Panc1 (cell line): Measurements from ENCODE around the gene DNAJA3.

Source experiments
- POLR2AphosphoS5 ChIP-seq: IDR thresholded peaks from 2 replicates; pipeline ENCODE4 v1.6.1; 2012; ENCODE audit warnings: mild to moderate bottlenecking, low read depth, low read length, moderate library complexity
- SIN3A ChIP-seq: IDR thresholded peaks from 2 replicates; pipeline ENCODE4 v1.6.1; 2012; ENCODE audit warnings: low read depth, mild to moderate bottlenecking, low read length, moderate library complexity, borderline replicate concordance; ENCODE audit not compliant: insufficient read depth
- TF ChIP-seq, protein P1 (sequence below), 2 experiments: IDR thresholded peaks; 2 replicates each; pipeline ENCODE4 v1.6.1; 2011 to 2012; ENCODE audit warnings: low read depth in 2 of 2, control low read depth in 1 of 2, low read length in 1 of 2, mild to moderate bottlenecking in 1 of 2, moderate library complexity in 1 of 2; ENCODE audit not compliant: insufficient read depth in 1 of 2
- TF ChIP-seq, protein P2 (sequence below): fragments of 450-650 bp; IDR thresholded peaks from 2 replicates; pipeline ENCODE4 v1.5.1; 2017; ENCODE audit warnings: mild to moderate bottlenecking

DNA sequence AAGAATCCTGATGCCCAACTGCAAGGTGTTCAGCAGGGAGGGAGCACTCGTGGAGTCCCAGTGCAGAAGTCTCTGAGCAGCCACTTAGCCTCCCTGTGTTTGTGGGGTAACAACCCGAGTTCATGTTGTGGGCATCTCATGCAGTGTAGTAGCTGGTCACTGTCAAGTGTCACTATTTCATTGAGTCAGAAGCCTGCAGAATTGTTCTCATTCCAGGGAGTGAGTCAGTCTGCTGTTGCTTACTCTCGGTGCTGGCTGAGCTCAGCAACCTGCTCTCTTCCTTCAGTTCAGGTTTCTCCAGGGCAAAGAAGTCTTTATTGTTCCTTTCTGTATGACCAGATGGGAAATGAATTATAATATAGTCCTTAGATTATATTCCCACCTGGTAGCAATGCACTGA lies 74.6 kb downstream of the DNAJA3 start:
- TF ChIP-seq, protein P1, sequence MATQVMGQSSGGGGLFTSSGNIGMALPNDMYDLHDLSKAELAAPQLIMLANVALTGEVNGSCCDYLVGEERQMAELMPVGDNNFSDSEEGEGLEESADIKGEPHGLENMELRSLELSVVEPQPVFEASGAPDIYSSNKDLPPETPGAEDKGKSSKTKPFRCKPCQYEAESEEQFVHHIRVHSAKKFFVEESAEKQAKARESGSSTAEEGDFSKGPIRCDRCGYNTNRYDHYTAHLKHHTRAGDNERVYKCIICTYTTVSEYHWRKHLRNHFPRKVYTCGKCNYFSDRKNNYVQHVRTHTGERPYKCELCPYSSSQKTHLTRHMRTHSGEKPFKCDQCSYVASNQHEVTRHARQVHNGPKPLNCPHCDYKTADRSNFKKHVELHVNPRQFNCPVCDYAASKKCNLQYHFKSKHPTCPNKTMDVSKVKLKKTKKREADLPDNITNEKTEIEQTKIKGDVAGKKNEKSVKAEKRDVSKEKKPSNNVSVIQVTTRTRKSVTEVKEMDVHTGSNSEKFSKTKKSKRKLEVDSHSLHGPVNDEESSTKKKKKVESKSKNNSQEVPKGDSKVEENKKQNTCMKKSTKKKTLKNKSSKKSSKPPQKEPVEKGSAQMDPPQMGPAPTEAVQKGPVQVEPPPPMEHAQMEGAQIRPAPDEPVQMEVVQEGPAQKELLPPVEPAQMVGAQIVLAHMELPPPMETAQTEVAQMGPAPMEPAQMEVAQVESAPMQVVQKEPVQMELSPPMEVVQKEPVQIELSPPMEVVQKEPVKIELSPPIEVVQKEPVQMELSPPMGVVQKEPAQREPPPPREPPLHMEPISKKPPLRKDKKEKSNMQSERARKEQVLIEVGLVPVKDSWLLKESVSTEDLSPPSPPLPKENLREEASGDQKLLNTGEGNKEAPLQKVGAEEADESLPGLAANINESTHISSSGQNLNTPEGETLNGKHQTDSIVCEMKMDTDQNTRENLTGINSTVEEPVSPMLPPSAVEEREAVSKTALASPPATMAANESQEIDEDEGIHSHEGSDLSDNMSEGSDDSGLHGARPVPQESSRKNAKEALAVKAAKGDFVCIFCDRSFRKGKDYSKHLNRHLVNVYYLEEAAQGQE (IDR thresholded peaks at IDR 0.05; ENCODE audit: insufficient read depth in 1 of 2, low read depth in 2 of 2, low read length in 1 of 2): no peak
- TF ChIP-seq, protein P2, sequence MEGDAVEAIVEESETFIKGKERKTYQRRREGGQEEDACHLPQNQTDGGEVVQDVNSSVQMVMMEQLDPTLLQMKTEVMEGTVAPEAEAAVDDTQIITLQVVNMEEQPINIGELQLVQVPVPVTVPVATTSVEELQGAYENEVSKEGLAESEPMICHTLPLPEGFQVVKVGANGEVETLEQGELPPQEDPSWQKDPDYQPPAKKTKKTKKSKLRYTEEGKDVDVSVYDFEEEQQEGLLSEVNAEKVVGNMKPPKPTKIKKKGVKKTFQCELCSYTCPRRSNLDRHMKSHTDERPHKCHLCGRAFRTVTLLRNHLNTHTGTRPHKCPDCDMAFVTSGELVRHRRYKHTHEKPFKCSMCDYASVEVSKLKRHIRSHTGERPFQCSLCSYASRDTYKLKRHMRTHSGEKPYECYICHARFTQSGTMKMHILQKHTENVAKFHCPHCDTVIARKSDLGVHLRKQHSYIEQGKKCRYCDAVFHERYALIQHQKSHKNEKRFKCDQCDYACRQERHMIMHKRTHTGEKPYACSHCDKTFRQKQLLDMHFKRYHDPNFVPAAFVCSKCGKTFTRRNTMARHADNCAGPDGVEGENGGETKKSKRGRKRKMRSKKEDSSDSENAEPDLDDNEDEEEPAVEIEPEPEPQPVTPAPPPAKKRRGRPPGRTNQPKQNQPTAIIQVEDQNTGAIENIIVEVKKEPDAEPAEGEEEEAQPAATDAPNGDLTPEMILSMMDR: no peak
- TF ChIP-seq POLR2AphosphoS5 (no peak), SIN3A (no peak)
